GM10248 (cell line): ENCODE results near the gene OR2G2.

Experiments
- CTCF ChIA-PET: fragments of 300-600 bp; sonication (Branson Sonifier 250); formaldehyde crosslinking; extraction: SDS; loops from one replicate; lab custom pipeline; 2021; ENCODE audit warnings: antibody characterized with exemption; lab: Yijun Ruan, JAX
- POLR2A ChIA-PET: fragments of 350-650 bp; sonication (Branson Sonifier 250); formaldehyde crosslinking; extraction: SDS; loops from one replicate; lab custom pipeline; 2020; ENCODE audit warnings: antibody characterized with exemption; lab: Yijun Ruan, JAX
- DNase-seq: peaks from one replicate; pipeline ENCODE4 v3.0.0; 2012; ENCODE audit errors: extremely low spot score
- CTCF ChIP-seq: IDR thresholded peaks from 2 replicates; pipeline ENCODE4 v1.5.1; 2012; ENCODE audit warnings: mild to moderate bottlenecking, low read depth; ENCODE audit errors: extremely low read depth, missing control alignments, control extremely low read depth

Gene OR2G2

GRCh38 chr1:247614625-247615024 lies 26.5 kb downstream of the OR2G2 start:
- DNase-seq = no peak
- ChIA-PET POLR2A (no interaction called here), CTCF (no interaction called here)
- TF ChIP-seq CTCF = no peak

GRCh38 chr1:247627951-247628350 lies 39.8 kb downstream of the OR2G2 start:
- no peak for TF ChIP-seq CTCF
- ChIA-PET CTCF (no interaction called here), POLR2A (no interaction called here)
- DNase-seq = no peak

GRCh38 chr1:247638011-247638410 lies 49.9 kb downstream of the OR2G2 start:
- ChIA-PET POLR2A (no interaction called here), CTCF (interaction anchor here (1.0 to 1.6 kb wide), 3 partner anchors 11 to 14 kb away, joined by 3 to 5 read pairs (median 4); no protein-coding TSS in a partner anchor)
- no peak for TF ChIP-seq CTCF
- no peak for DNase-seq

GRCh38 chr1:247638781-247639180 lies 50.6 kb downstream of the OR2G2 start:
- no peak for DNase-seq
- POLR2A ChIA-PET = no interaction called here
- CTCF ChIA-PET = interaction anchor here (1.0 kb wide), 1 partner anchor 12 kb away, joined by 3 read pairs; no protein-coding TSS in a partner anchor
- no peak for TF ChIP-seq CTCF
